Activated CD4-positive, alpha-beta T cell treated with anti-CD3 and anti-CD28 coated beads for 36 hours (primary cell): ENCODE data around the gene PINK1. TPM values are rescaled to one million over a fixed set of nuclear protein-coding genes. Genes with fewer than 3 reads are reported as not detected.

Experiments
- ATAC-seq: fragments of 200-7000 bp; cut with Tn5 transposase; one replicate; pipeline ENCODE4 v1.10.0; 2021; ENCODE audit warnings: mild to moderate bottlenecking, moderate library complexity
- CTCF ChIA-PET: fragments of 350-600 bp; sonication (Branson Sonifier 250); formaldehyde crosslinking; loops from one replicate; lab custom pipeline; 2021; ENCODE audit warnings: antibody characterized with exemption; lab: Charles Lee
- POLR2A ChIA-PET: fragments of 350-600 bp; sonication (Branson Sonifier 250); formaldehyde crosslinking; loops from one replicate; lab custom pipeline; 2021; ENCODE audit warnings: antibody characterized with exemption, inconsistent platforms; lab: Charles Lee
- DNase-seq: peaks from one replicate; pipeline ENCODE4 v3.0.0-alpha.2; 2020
- H3K27ac Mint-ChIP-seq: one replicate; pipeline ENCODE4 v1.8.0; 2021; ENCODE audit warnings: mixed read lengths
- H3K27me3 Mint-ChIP-seq: one replicate; pipeline ENCODE4 v1.8.0; 2021; ENCODE audit warnings: mixed read lengths
- H3K36me3 Mint-ChIP-seq: one replicate; pipeline ENCODE4 v1.8.0; 2021; ENCODE audit warnings: low read depth, mixed read lengths
- H3K4me1 Mint-ChIP-seq: one replicate; pipeline ENCODE4 v1.8.0; 2021; ENCODE audit warnings: mixed read lengths
- H3K4me3 Mint-ChIP-seq: one replicate; pipeline ENCODE4 v1.8.0; 2021; ENCODE audit warnings: mild to moderate bottlenecking, moderate library complexity, mixed read lengths
- H3K9me3 Mint-ChIP-seq: one replicate; pipeline ENCODE4 v1.8.0; 2021; ENCODE audit warnings: low read depth, mixed read lengths
- intact Hi-C, 2 experiments: fragments of 100-400 bp; cut with DNase I in 1 of 2; cut with micrococcal nuclease in 1 of 2; formaldehyde crosslinking; loops; one replicate each; pipeline versions ENCODE4 v1.14.2 to v1.15.1; 2022 to 2024; cut with DNase I, micrococcal nuclease
- total RNA-seq, 2 experiments: library from RNA; stranded (reverse); gene quantifications; one replicate each; pipeline ENCODE4 v1.2.3, GENCODE V29; 2021

PINK1 gene
- total RNA-seq, 2 experiments from 2014 or later: 2.5 to 3.2 TPM

GRCh38 chr1:20682571-20683236 lies 49.4 kb downstream of the PINK1 start:
- ATAC-seq: no peak
- H3K27ac Mint-ChIP-seq: no peak overlapping the region
- intact Hi-C loops: no loop called here
- H3K36me3 Mint-ChIP-seq: no peaks in the 10 kb centered on the region
- peaks cover 3% of the 10 kb centered on the region for H3K9me3 Mint-ChIP-seq
- H3K27me3 Mint-ChIP-seq: peaks cover 9% of the 10 kb centered on the region
- ChIA-PET POLR2A (no interaction called here), CTCF (interaction anchor here (1.2 kb wide), 1 partner anchor 13 kb away, joined by 4 read pairs; no protein-coding TSS in a partner anchor)
- H3K4me3 Mint-ChIP-seq: no peak overlapping the region
- H3K4me1 Mint-ChIP-seq: peaks cover 5% of the 10 kb centered on the region
- DNase-seq: no peak

- intact Hi-C loops: no loop called here
- Mint-ChIP-seq H3K27ac (no peak overlapping the region), H3K4me3 (no peak overlapping the region), H3K27me3 (peaks cover 7% of the 10 kb centered on the region), H3K9me3 (no peaks in the 10 kb centered on the region), H3K4me1 (peaks cover 1% of the 10 kb centered on the region), H3K36me3 (no peaks in the 10 kb centered on the region)
- CTCF ChIA-PET: no interaction called here
- ATAC-seq (no peak), DNase-seq (no peak)
- POLR2A ChIA-PET: no interaction called here
Measured at GRCh38 chr1:20683614-20684013, 50.4 kb downstream of the PINK1 start.

- ChIA-PET POLR2A (no interaction called here), CTCF (interaction anchor here (1.1 kb wide), 1 partner anchor 44 kb away, joined by 3 read pairs; no protein-coding TSS in a partner anchor)
- Mint-ChIP-seq H3K27me3 (peaks cover 7% of the 10 kb centered on the region), H3K27ac (no peak overlapping the region), H3K4me1 (no peaks in the 10 kb centered on the region), H3K9me3 (no peaks in the 10 kb centered on the region), H3K4me3 (no peak overlapping the region), H3K36me3 (no peaks in the 10 kb centered on the region)
- intact Hi-C loops: no loop called here
- ATAC-seq (no peak), DNase-seq (no peak)
Measured at GRCh38 chr1:20684050-20684620, 50.9 kb downstream of the PINK1 start.

- Mint-ChIP-seq H3K4me3 (no peak overlapping the region), H3K27me3 (peaks cover 4% of the 10 kb centered on the region), H3K36me3 (no peaks in the 10 kb centered on the region), H3K4me1 (no peaks in the 10 kb centered on the region), H3K9me3 (no peaks in the 10 kb centered on the region), H3K27ac (no peak overlapping the region)
- intact Hi-C loops: no loop called here
- CTCF ChIA-PET: interaction anchor here (1.1 kb wide), 1 partner anchor 43 kb away, joined by 3 read pairs; no protein-coding TSS in a partner anchor
- POLR2A ChIA-PET: no interaction called here
- DNase-seq (no peak), ATAC-seq (no peak)
Measured at GRCh38 chr1:20684651-20685050, 51.4 kb downstream of the PINK1 start.

GRCh38 chr1:20685099-20685662 lies 51.9 kb downstream of the PINK1 start:
- ATAC-seq: no peak
- ChIA-PET CTCF (interaction anchor here (1.1 kb wide), 1 partner anchor 43 kb away, joined by 3 read pairs; no protein-coding TSS in a partner anchor), POLR2A (no interaction called here)
- DNase-seq: no peak
- intact Hi-C loops: no loop called here
- Mint-ChIP-seq H3K4me3 (no peak overlapping the region), H3K27me3 (peaks cover 4% of the 10 kb centered on the region), H3K27ac (no peak overlapping the region), H3K9me3 (no peaks in the 10 kb centered on the region), H3K36me3 (no peaks in the 10 kb centered on the region), H3K4me1 (no peaks in the 10 kb centered on the region)

- POLR2A ChIA-PET: no interaction called here
- no peak overlapping the region for H3K4me3 Mint-ChIP-seq
- no peak overlapping the region for H3K27ac Mint-ChIP-seq
- intact Hi-C loops: no loop called here
- ATAC-seq (no peak), DNase-seq (no peak)
- CTCF ChIA-PET: no interaction called here
- H3K4me1 Mint-ChIP-seq: no peaks in the 10 kb centered on the region
- H3K27me3 Mint-ChIP-seq: peaks cover 4% of the 10 kb centered on the region
- H3K36me3 Mint-ChIP-seq: no peaks in the 10 kb centered on the region
- H3K9me3 Mint-ChIP-seq: no peaks in the 10 kb centered on the region
Measured at GRCh38 chr1:20685741-20686140, 52.5 kb downstream of the PINK1 start.

- ATAC-seq: no peak
- ChIA-PET POLR2A (no interaction called here), CTCF (no interaction called here)
- H3K9me3 Mint-ChIP-seq: no peaks in the 10 kb centered on the region
- no peaks in the 10 kb centered on the region for H3K36me3 Mint-ChIP-seq
- no peaks in the 10 kb centered on the region for H3K4me1 Mint-ChIP-seq
- H3K4me3 Mint-ChIP-seq: no peak overlapping the region
- DNase-seq: no peak
- intact Hi-C loops: no loop called here
- no peak overlapping the region for H3K27ac Mint-ChIP-seq
- peaks cover 2% of the 10 kb centered on the region for H3K27me3 Mint-ChIP-seq
Measured at GRCh38 chr1:20686883-20687725, 53.8 kb downstream of the PINK1 start.

- CTCF ChIA-PET: no interaction called here
- H3K27me3 Mint-ChIP-seq: no peaks in the 10 kb centered on the region
- H3K27ac Mint-ChIP-seq: no peak overlapping the region
- no peaks in the 10 kb centered on the region for H3K9me3 Mint-ChIP-seq
- intact Hi-C loops: no loop called here
- no peak for ATAC-seq
- H3K4me1 Mint-ChIP-seq: no peaks in the 10 kb centered on the region
- POLR2A ChIA-PET: no interaction called here
- DNase-seq: no peak
- H3K36me3 Mint-ChIP-seq: no peaks in the 10 kb centered on the region
- H3K4me3 Mint-ChIP-seq: no peak overlapping the region
Measured at GRCh38 chr1:20689645-20690056, 56.4 kb downstream of the PINK1 start.

GRCh38 chr1:20691872-20692271 lies 58.6 kb downstream of the PINK1 start:
- Mint-ChIP-seq H3K4me1 (peaks cover 2% of the 10 kb centered on the region), H3K36me3 (no peaks in the 10 kb centered on the region), H3K9me3 (no peaks in the 10 kb centered on the region), H3K4me3 (no peak overlapping the region), H3K27ac (no peak overlapping the region), H3K27me3 (no peaks in the 10 kb centered on the region)
- POLR2A ChIA-PET: no interaction called here
- CTCF ChIA-PET: interaction anchor here (1.5 kb wide), 1 partner anchor 503 kb away, joined by 4 read pairs; no protein-coding TSS in a partner anchor
- intact Hi-C loops: no loop called here
- ATAC-seq (no peak), DNase-seq (no peak)

GRCh38 chr1:20693623-20694022 lies 60.4 kb downstream of the PINK1 start:
- no peak overlapping the region for H3K4me3 Mint-ChIP-seq
- no peaks in the 10 kb centered on the region for H3K36me3 Mint-ChIP-seq
- ChIA-PET POLR2A (no interaction called here), CTCF (no interaction called here)
- no peak for ATAC-seq
- intact Hi-C loops: no loop called here
- DNase-seq: no peak
- no peaks in the 10 kb centered on the region for H3K27me3 Mint-ChIP-seq
- H3K9me3 Mint-ChIP-seq: no peaks in the 10 kb centered on the region
- no peak overlapping the region for H3K27ac Mint-ChIP-seq
- peaks cover 2% of the 10 kb centered on the region for H3K4me1 Mint-ChIP-seq

- Mint-ChIP-seq H3K4me1 (peaks cover 2% of the 10 kb centered on the region), H3K4me3 (no peak overlapping the region), H3K27ac (no peak overlapping the region), H3K27me3 (no peaks in the 10 kb centered on the region), H3K36me3 (no peaks in the 10 kb centered on the region), H3K9me3 (no peaks in the 10 kb centered on the region)
- ChIA-PET POLR2A (no interaction called here), CTCF (interaction anchor here (0.6 to 1.5 kb wide), 5 partner anchors 13 to 499 kb away, joined by 3 to 10 read pairs (median 3); no protein-coding TSS in a partner anchor)
- no peak for ATAC-seq
- DNase-seq: no peak
- intact Hi-C loops: loop anchor here in 1 of 2 experiments (5.0 kb wide), 1 partner anchor 482 kb away; the partner anchor contains the start of gene EIF4G3
Measured at GRCh38 chr1:20695515-20695914, 62.3 kb downstream of the PINK1 start.
